GM10266 (cell line): Measurements from ENCODE around the gene ASIC2.

Experiments used
- DNase-seq: peaks from one replicate; pipeline ENCODE4 v3.0.0; 2012; ENCODE audit errors: extremely low spot score
- TF ChIP-seq, protein P1 (sequence below): IDR thresholded peaks from 2 replicates; pipeline ENCODE4 v1.5.1; 2012; ENCODE audit warnings: mild to moderate bottlenecking, low read depth; ENCODE audit not compliant: control insufficient read depth, insufficient read depth; ENCODE audit errors: missing control alignments

The ASIC2 gene

GRCh38 chr17:33245183-33245582 lies 47.9 kb downstream of the ASIC2 start:
- TF ChIP-seq, protein P1, sequence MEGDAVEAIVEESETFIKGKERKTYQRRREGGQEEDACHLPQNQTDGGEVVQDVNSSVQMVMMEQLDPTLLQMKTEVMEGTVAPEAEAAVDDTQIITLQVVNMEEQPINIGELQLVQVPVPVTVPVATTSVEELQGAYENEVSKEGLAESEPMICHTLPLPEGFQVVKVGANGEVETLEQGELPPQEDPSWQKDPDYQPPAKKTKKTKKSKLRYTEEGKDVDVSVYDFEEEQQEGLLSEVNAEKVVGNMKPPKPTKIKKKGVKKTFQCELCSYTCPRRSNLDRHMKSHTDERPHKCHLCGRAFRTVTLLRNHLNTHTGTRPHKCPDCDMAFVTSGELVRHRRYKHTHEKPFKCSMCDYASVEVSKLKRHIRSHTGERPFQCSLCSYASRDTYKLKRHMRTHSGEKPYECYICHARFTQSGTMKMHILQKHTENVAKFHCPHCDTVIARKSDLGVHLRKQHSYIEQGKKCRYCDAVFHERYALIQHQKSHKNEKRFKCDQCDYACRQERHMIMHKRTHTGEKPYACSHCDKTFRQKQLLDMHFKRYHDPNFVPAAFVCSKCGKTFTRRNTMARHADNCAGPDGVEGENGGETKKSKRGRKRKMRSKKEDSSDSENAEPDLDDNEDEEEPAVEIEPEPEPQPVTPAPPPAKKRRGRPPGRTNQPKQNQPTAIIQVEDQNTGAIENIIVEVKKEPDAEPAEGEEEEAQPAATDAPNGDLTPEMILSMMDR: no peak
- no peak for DNase-seq

- TF ChIP-seq, protein P1: no peak
- no peak for DNase-seq
Observed at GRCh38 chr17:33243732-33244131, 49.4 kb downstream of the ASIC2 start.

- DNase-seq: no peak
- TF ChIP-seq, protein P1: no peak
Observed at GRCh38 chr17:33242375-33243124, 50.5 kb downstream of the ASIC2 start.

DNA sequence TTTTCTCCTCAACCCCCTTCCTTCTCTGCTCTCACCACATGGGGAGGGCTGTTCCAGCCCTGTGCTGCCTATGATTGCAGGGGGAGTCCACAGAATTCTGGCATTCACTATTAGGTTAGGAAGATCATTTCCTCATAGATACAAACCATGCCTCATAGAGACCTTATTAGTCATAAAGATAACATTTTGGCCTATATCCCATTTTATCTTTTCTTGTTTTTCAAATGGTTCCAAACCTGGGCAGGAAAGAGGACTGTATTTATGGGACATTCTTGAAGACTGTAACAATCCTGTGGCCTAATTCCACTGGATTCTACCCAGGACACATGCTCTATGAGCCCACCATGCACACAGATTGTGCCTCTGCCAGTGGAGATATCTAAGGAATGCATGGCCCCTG lies 51.7 kb downstream of the ASIC2 start:
- TF ChIP-seq, protein P1: no peak

DNA sequence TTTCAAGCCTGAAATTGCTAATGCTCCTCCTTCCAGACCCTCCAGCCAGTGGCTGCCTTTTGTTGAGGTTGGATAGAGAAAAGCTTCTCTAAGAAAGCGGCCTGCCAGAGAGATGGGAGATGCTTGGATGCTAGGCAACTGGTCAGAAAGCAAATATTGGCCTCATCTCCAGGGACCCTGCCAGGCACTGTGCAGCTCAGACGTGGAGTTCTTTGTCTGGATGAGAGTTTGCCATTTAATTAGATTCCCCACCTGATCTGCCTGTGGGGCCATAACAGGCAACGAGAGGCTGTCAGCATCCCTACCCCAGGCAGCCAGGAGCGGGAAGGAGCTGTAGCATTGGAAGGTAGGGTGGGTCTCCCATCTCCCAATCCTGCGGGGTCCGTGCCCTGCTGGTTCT lies 52.7 kb downstream of the ASIC2 start:
- TF ChIP-seq, protein P1: no peak
- no peak for DNase-seq

More for the DNA sequence above, 51.7 kb downstream of the ASIC2 start:
- no peak for DNase-seq

- DNase-seq: no peak
- TF ChIP-seq, protein P1: no peak
Observed at GRCh38 chr17:33239702-33240101, 53.4 kb downstream of the ASIC2 start.

GRCh38 chr17:33234930-33235685 lies 58.0 kb downstream of the ASIC2 start:
- DNase-seq: no peak
- TF ChIP-seq, protein P1: no peak
